OCI-LY1 (cell line): ENCODE measurements around the gene SLC25A26.

ENCODE experiments used
- CTCF ChIP-seq: fragments of 200-600 bp; sonication (generic), shearing (Covaris generic); IDR thresholded peaks from 2 replicates; pipeline ENCODE4 v1.5.1; 2017; ENCODE audit warnings: mild to moderate bottlenecking, antibody characterized with exemption, low read length, moderate library complexity, mixed read lengths
- EZH2 ChIP-seq: fragments of 200-600 bp; sonication (generic), shearing (Covaris generic); IDR thresholded peaks from 2 replicates; pipeline ENCODE4 v1.8.0; 2017; ENCODE audit warnings: borderline replicate concordance, mixed run types, mild to moderate bottlenecking, antibody characterized with exemption, low read length, moderate library complexity, mixed read lengths

GRCh38 chr3:66398228-66399025, 177.6 kb downstream of the SLC25A26 start:
- TF ChIP-seq CTCF, result no peak
- TF ChIP-seq EZH2, result no peak
